GM23338 (cell line): ENCODE results near the gene RXFP3. TPM values are rescaled to one million over a fixed set of nuclear protein-coding genes. Genes with fewer than 3 reads are reported as not detected.

Experiments
- ATAC-seq: fragments of 200-7000 bp; cut with Tn5 transposase; 3 replicates; pipeline ENCODE4 v1.9.1; 2020
- DNase-seq: peaks from one replicate; pipeline ENCODE4 v3.0.0-alpha.2; 2015; ENCODE audit warnings: low spot score
- H2AFZ ChIP-seq: fragments of 200-600 bp; sonication (generic); 2 replicates; pipeline ENCODE4 v1.8.0; 2016; ENCODE audit warnings: antibody characterized with exemption, mild to moderate bottlenecking, moderate library complexity
- H3F3A ChIP-seq: fragments of 200-600 bp; sonication (generic); replicated peaks from 2 replicates; pipeline ENCODE4 v1.8.0; 2017; ENCODE audit warnings: antibody characterized with exemption, mixed run types, low read depth
- H3K27ac ChIP-seq: fragments of 200-600 bp; sonication (generic); 2 replicates; pipeline ENCODE4 v1.6.1; 2016; ENCODE audit warnings: low read depth
- H3K27me3 ChIP-seq: fragments of 200-600 bp; sonication (generic); 2 replicates; pipeline ENCODE4 v1.8.0; 2016; ENCODE audit warnings: mild to moderate bottlenecking, mixed run types, moderate library complexity; ENCODE audit not compliant: insufficient read depth
- H3K36me3 ChIP-seq: fragments of 200-600 bp; sonication (generic); 2 replicates; pipeline ENCODE4 v1.8.0; 2016; ENCODE audit warnings: mild to moderate bottlenecking; ENCODE audit not compliant: insufficient read depth
- H3K4me1 ChIP-seq: fragments of 200-600 bp; sonication (generic); 2 replicates; pipeline ENCODE4 v1.8.0; 2016; ENCODE audit warnings: mild to moderate bottlenecking, moderate library complexity; ENCODE audit not compliant: insufficient read depth
- H3K4me2 ChIP-seq: fragments of 200-600 bp; sonication (generic); 2 replicates; pipeline ENCODE4 v1.7.1; 2017; ENCODE audit warnings: mixed run types
- H3K4me3 ChIP-seq: fragments of 200-600 bp; sonication (generic); 2 replicates; pipeline ENCODE4 v1.6.1; 2016; ENCODE audit warnings: mixed run types
- H3K79me2 ChIP-seq: fragments of 200-600 bp; sonication (generic); replicated peaks from 2 replicates; pipeline ENCODE4 v1.8.0; 2017; ENCODE audit warnings: mild to moderate bottlenecking; ENCODE audit not compliant: insufficient read depth
- H3K9me2 ChIP-seq: fragments of 200-600 bp; sonication (generic); 2 replicates; pipeline ENCODE4 v1.8.0; 2017; ENCODE audit not compliant: insufficient read depth
- H4K20me1 ChIP-seq: fragments of 200-600 bp; sonication (generic); replicated peaks from 2 replicates; pipeline ENCODE4 v1.8.0; 2017; ENCODE audit warnings: mild to moderate bottlenecking; ENCODE audit not compliant: insufficient read depth
- H3K27ac Mint-ChIP-seq: 2 replicates; pipeline ENCODE4 v1.8.0; 2020; ENCODE audit warnings: inconsistent platforms, mild to moderate bottlenecking, moderate library complexity, mixed read lengths
- H3K27me3 Mint-ChIP-seq: 3 replicates; pipeline ENCODE4 v1.8.0; 2022; ENCODE audit warnings: low read depth, mild to moderate bottlenecking, moderate library complexity, mixed read lengths, inconsistent platforms; ENCODE audit not compliant: insufficient read depth, poor library complexity
- H3K36me3 Mint-ChIP-seq: 3 replicates; pipeline ENCODE4 v1.8.0; 2021; ENCODE audit warnings: low read depth, mild to moderate bottlenecking, inconsistent platforms, moderate library complexity, mixed read lengths
- H3K4me1 Mint-ChIP-seq: 3 replicates; pipeline ENCODE4 v1.8.0; 2020; ENCODE audit warnings: mild to moderate bottlenecking, inconsistent platforms, mixed read lengths
- H3K4me3 Mint-ChIP-seq: 3 replicates; pipeline ENCODE4 v1.8.0; 2021; ENCODE audit warnings: moderate library complexity, mild to moderate bottlenecking, inconsistent platforms, mixed read lengths
- H3K9me3 Mint-ChIP-seq: 3 replicates; pipeline ENCODE4 v1.8.0; 2020; ENCODE audit warnings: moderate library complexity, mild to moderate bottlenecking, inconsistent platforms, mixed read lengths
- CREB1 ChIP-seq: fragments of 250-450 bp; sonication (Bioruptor Pico); IDR thresholded peaks from 2 replicates; pipeline ENCODE4 v1.5.0; 2020; ENCODE audit warnings: low read depth, mild to moderate bottlenecking, moderate library complexity
- CTCF ChIP-seq, 2 experiments: fragments of 200-600 bp in 1 of 2; sonication (generic) in 1 of 2; conservative IDR thresholded peaks; 2 replicates each; pipeline versions ENCODE4 v1.5.1 to v1.6.1; 2016 to 2017; ENCODE audit warnings: antibody characterized with exemption in 2 of 2, low read depth in 2 of 2, mild to moderate bottlenecking in 2 of 2, moderate library complexity in 1 of 2
- EZH2 ChIP-seq: fragments of 200-600 bp; sonication (generic); IDR thresholded peaks from one replicate; pipeline ENCODE4 v1.8.0; 2017; ENCODE audit warnings: antibody characterized with exemption, mild to moderate bottlenecking, low read depth; ENCODE audit not compliant: unreplicated experiment
- EZH2phosphoT487 ChIP-seq: fragments of 200-600 bp; sonication (generic); IDR thresholded peaks from one replicate; pipeline ENCODE4 v1.8.1; 2018; ENCODE audit warnings: antibody characterized with exemption; ENCODE audit not compliant: unreplicated experiment
- JUNB ChIP-seq: IDR thresholded peaks from one replicate; pipeline ENCODE4 v1.6.1; 2016; ENCODE audit warnings: antibody characterized with exemption; ENCODE audit not compliant: unreplicated experiment
- NANOG ChIP-seq: IDR thresholded peaks from 2 replicates; pipeline ENCODE4 v1.6.1; 2016; ENCODE audit warnings: antibody characterized with exemption, borderline replicate concordance
- POLR2AphosphoS5 ChIP-seq: IDR thresholded peaks from 2 replicates; pipeline ENCODE4 v1.6.1; 2016; ENCODE audit warnings: antibody characterized with exemption, low read depth
- REST ChIP-seq: IDR thresholded peaks from one replicate; pipeline ENCODE4 v1.6.1; 2018; ENCODE audit warnings: antibody characterized with exemption; ENCODE audit not compliant: unreplicated experiment
- STAT1 ChIP-seq: IDR thresholded peaks from one replicate; pipeline ENCODE4 v1.6.1; 2016; ENCODE audit warnings: antibody characterized with exemption; ENCODE audit not compliant: unreplicated experiment
- ZNF114 ChIP-seq: fragments of 250-450 bp; sonication (Bioruptor Pico); IDR thresholded peaks from 2 replicates; pipeline ENCODE4 v1.5.0; 2020; ENCODE audit warnings: mild to moderate bottlenecking, moderate library complexity
- ZNF331 ChIP-seq: fragments of 250-450 bp; sonication (Bioruptor Pico); IDR thresholded peaks from 2 replicates; pipeline ENCODE4 v1.5.0; 2020; ENCODE audit warnings: low read depth, mild to moderate bottlenecking, moderate library complexity
- long read RNA-seq: library from polyadenylated mRNA; unstranded; transcript quantifications from one replicate; pipeline ENCODE4 v2.0.0, GENCODE V29; 2020; ENCODE audit not compliant: unreplicated experiment
- polyA plus RNA-seq: library from polyadenylated mRNA; unstranded; fragments of >200 nt; fragmentation: Nextera tagmentation; extraction: Ambion mirVana; gene quantifications from 2 replicates; pipeline ENCODE4 v1.2.1, GENCODE V29; 2016
- total RNA-seq: library from RNA; depleted of rRNA; stranded (reverse); fragments of >200 nt; shearing (Covaris generic); gene quantifications from 2 replicates; pipeline ENCODE4 v1.2.3, GENCODE V29; 2014; rRNA removed

The RXFP3 gene
- total RNA-seq, result 0.23 TPM in 1 of 2 replicates, not detected in the other
- polyA plus RNA-seq, result not detected in 2 replicates
- long read RNA-seq, result 0 reads

DNA sequence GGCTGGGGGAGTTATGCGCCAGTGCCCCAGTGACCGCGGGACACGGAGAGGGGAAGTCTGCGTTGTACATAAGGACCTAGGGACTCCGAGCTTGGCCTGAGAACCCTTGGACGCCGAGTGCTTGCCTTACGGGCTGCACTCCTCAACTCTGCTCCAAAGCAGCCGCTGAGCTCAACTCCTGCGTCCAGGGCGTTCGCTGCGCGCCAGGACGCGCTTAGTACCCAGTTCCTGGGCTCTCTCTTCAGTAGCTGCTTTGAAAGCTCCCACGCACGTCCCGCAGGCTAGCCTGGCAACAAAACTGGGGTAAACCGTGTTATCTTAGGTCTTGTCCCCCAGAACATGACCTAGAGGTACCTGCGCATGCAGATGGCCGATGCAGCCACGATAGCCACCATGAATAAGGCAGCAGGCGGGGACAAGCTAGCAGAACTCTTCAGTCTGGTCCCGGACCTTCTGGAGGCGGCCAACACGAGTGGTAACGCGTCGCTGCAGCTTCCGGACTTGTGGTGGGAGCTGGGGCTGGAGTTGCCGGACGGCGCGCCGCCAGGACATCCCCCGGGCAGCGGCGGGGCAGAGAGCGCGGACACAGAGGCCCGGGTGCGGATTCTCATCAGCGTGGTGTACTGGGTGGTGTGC lies at the start of gene RXFP3:
Gene RXFP3, plus strand, starts transcription at position 6 of the 636 bp plus-strand sequence. Its CDS starts 355 bp downstream, at position 361.
- peaks cover 18% of the 10 kb centered on the region for H3K27me3 Mint-ChIP-seq
- H3K36me3 ChIP-seq, result no peaks in the 10 kb centered on the region
- TF ChIP-seq EZH2, result no peak
- TF ChIP-seq EZH2phosphoT487, result no peak
- no peak for TF ChIP-seq ZNF331 (CRISPR knock-in tag)
- TF ChIP-seq ZNF114, result no peak
- TF ChIP-seq JUNB, result no peak
- TF ChIP-seq REST, result no peak
- TF ChIP-seq STAT1, result no peak
- no peak for TF ChIP-seq NANOG
- peak within 1 kb of the TSS; percentile 95 for H3K4me2 ChIP-seq
- no peaks in the 10 kb centered on the region for H3F3A ChIP-seq
- peak within 1 kb of the TSS; percentile 85 for H3K4me3 Mint-ChIP-seq
- no peaks in the 10 kb centered on the region for H4K20me1 ChIP-seq
- H3K27ac Mint-ChIP-seq, result no peak within 1 kb of the TSS
- H3K27me3 ChIP-seq, result peaks cover 15% of the 10 kb centered on the region
- DNase-seq (peak; percentile 59), ATAC-seq (peak; percentile 63)
- H3K4me1 Mint-ChIP-seq, result peaks cover 21% of the 10 kb centered on the region
- H3K4me3 ChIP-seq, result peak within 1 kb of the TSS; percentile 80
- H2AFZ ChIP-seq, result peak within 1 kb of the TSS; percentile 100
- no peaks in the 10 kb centered on the region for H3K9me2 ChIP-seq
- H3K27ac ChIP-seq, result no peak within 1 kb of the TSS
- no peaks in the 10 kb centered on the region for H3K79me2 ChIP-seq
- H3K9me3 Mint-ChIP-seq, result no peaks in the 10 kb centered on the region
- peaks cover 7% of the 10 kb centered on the region for H3K4me1 ChIP-seq
- H3K36me3 Mint-ChIP-seq, result no peaks in the 10 kb centered on the region

GRCh38 chr5:33887268-33887667 lies 48.9 kb upstream of the RXFP3 start:
- no peak overlapping the region for H3K4me3 Mint-ChIP-seq
- no peak overlapping the region for H3K4me2 ChIP-seq
- no peak overlapping the region for H3K27ac Mint-ChIP-seq
- H3K4me1 ChIP-seq, result peaks cover 43% of the 10 kb centered on the region
- H3K9me2 ChIP-seq, result no peaks in the 10 kb centered on the region
- no peaks in the 10 kb centered on the region for H3K36me3 Mint-ChIP-seq
- peaks cover 6% of the 10 kb centered on the region for H3K27me3 Mint-ChIP-seq
- H3K4me3 ChIP-seq, result no peak overlapping the region
- H3K79me2 ChIP-seq, result peaks cover 82% of the 10 kb centered on the region
- no peak overlapping the region for H3K27ac ChIP-seq
- H4K20me1 ChIP-seq, result no peaks in the 10 kb centered on the region; the same call in 1 of the 2 replicates
- no peaks in the 10 kb centered on the region for H3F3A ChIP-seq
- H2AFZ ChIP-seq, result no peak overlapping the region
- H3K27me3 ChIP-seq, result no peaks in the 10 kb centered on the region
- ATAC-seq, result no peak
- no peaks in the 10 kb centered on the region for H3K36me3 ChIP-seq
- no peaks in the 10 kb centered on the region for H3K9me3 Mint-ChIP-seq
- no peak for DNase-seq
- peaks cover 34% of the 10 kb centered on the region for H3K4me1 Mint-ChIP-seq
- TF ChIP-seq POLR2AphosphoS5 (no peak), EZH2phosphoT487 (no peak), NANOG (no peak), CREB1 (CRISPR knock-in tag) (no peak), EZH2 (no peak), ZNF331 (CRISPR knock-in tag) (no peak), CTCF (conservative IDR thresholded peaks at IDR 0.05; ENCODE audit: low read depth in 2 of 2) (no peak), JUNB (no peak)
